Activated B cell treated with CpG ODN at 0.5 μM for 24 hours (primary cell): ENCODE measurements around the gene OR2T27. TPM values are rescaled to one million over a fixed set of nuclear protein-coding genes. Genes with fewer than 3 reads are reported as not detected.

Experiments used
- ATAC-seq: fragments of 200-7000 bp; cut with Tn5 transposase; one replicate; pipeline ENCODE4 v1.10.0; 2021; ENCODE audit warnings: low read depth, mild to moderate bottlenecking, moderate library complexity
- CTCF ChIA-PET: fragments of 350-600 bp; sonication (Branson Sonifier 250); formaldehyde crosslinking; loops from one replicate; lab custom pipeline; 2021; ENCODE audit warnings: antibody characterized with exemption; lab: Charles Lee
- POLR2A ChIA-PET: fragments of 350-600 bp; sonication (Branson Sonifier 250); formaldehyde crosslinking; loops from one replicate; lab custom pipeline; 2021; ENCODE audit warnings: antibody characterized with exemption; lab: Charles Lee
- DNase-seq: peaks from one replicate; pipeline ENCODE4 v3.0.0; 2022
- H3K27ac Mint-ChIP-seq: one replicate; pipeline ENCODE4 v1.8.0; 2020; ENCODE audit warnings: mixed read lengths
- H3K27me3 Mint-ChIP-seq: one replicate; pipeline ENCODE4 v1.8.0; 2021; ENCODE audit warnings: mixed read lengths
- H3K36me3 Mint-ChIP-seq: one replicate; pipeline ENCODE4 v1.8.0; 2021; ENCODE audit warnings: low read depth, mixed read lengths
- H3K4me1 Mint-ChIP-seq: one replicate; pipeline ENCODE4 v1.8.0; 2021; ENCODE audit warnings: mixed read lengths
- H3K4me3 Mint-ChIP-seq: one replicate; pipeline ENCODE4 v1.8.0; 2020; ENCODE audit warnings: mild to moderate bottlenecking, mixed read lengths
- H3K9me3 Mint-ChIP-seq: one replicate; pipeline ENCODE4 v1.8.0; 2020; ENCODE audit warnings: mixed read lengths
- CTCF ChIP-seq: fragments of 200-600 bp; IDR thresholded peaks from one replicate; pipeline ENCODE4 v1.8.0; 2022; ENCODE audit warnings: antibody characterized with exemption, mild to moderate bottlenecking
- intact Hi-C: fragments of 100-400 bp; cut with micrococcal nuclease; formaldehyde crosslinking; loops from one replicate; pipeline ENCODE4 v1.15.1; 2024
- total RNA-seq: library from RNA; stranded (reverse); gene quantifications from 2 replicates; pipeline ENCODE4 v1.2.3, GENCODE V29; 2022

The OR2T27 gene
- total RNA-seq, 1 donor from 2014 or later = not detected

- DNase-seq = no peak
- Mint-ChIP-seq H3K9me3 (no peaks in the 10 kb centered on the region), H3K4me1 (no peaks in the 10 kb centered on the region), H3K27me3 (no peaks in the 10 kb centered on the region), H3K27ac (no peak overlapping the region), H3K4me3 (no peak overlapping the region), H3K36me3 (no peaks in the 10 kb centered on the region)
- TF ChIP-seq CTCF = no peak
- no peak for ATAC-seq
- intact Hi-C loops = loop anchor here (10.0 kb wide), 1 partner anchor 677 kb away; no protein-coding TSS in a partner anchor
- ChIA-PET CTCF (interaction anchor here (1.2 to 2.7 kb wide), 3 partner anchors 11 to 208 kb away, joined by 3 to 7 read pairs (median 4); no protein-coding TSS in a partner anchor), POLR2A (no interaction called here)
Observed at GRCh38 chr1:248611883-248612414, 43.4 kb downstream of the OR2T27 start.

GRCh38 chr1:248610301-248610700 is 45.0 kb downstream of the OR2T27 start:
- H3K27me3 Mint-ChIP-seq = no peaks in the 10 kb centered on the region
- H3K4me1 Mint-ChIP-seq = no peaks in the 10 kb centered on the region
- ATAC-seq (no peak), DNase-seq (no peak)
- H3K36me3 Mint-ChIP-seq = no peaks in the 10 kb centered on the region
- POLR2A ChIA-PET = no interaction called here
- TF ChIP-seq CTCF = no peak
- CTCF ChIA-PET = interaction anchor here (1.2 kb wide), 2 partner anchors 195 to 197 kb away, joined by 3 read pairs; no protein-coding TSS in a partner anchor
- H3K9me3 Mint-ChIP-seq = no peaks in the 10 kb centered on the region
- no peak overlapping the region for H3K27ac Mint-ChIP-seq
- no peak overlapping the region for H3K4me3 Mint-ChIP-seq
- intact Hi-C loops = loop anchor here (10.0 kb wide), 1 partner anchor 676 kb away; no protein-coding TSS in a partner anchor

Other genes starting within 250 kb of the OR2T27 start
- gene OR2T2, start 209.9 kb downstream of the OR2T27 start, total RNA-seq = 3.2 and 4.1 TPM in 2 replicates
- 1.00 and 1.5 TPM in 2 replicates for gene OR2T3, start 182.2 kb downstream of the OR2T27 start, total RNA-seq
- gene OR2T5, start 166.9 kb downstream of the OR2T27 start, total RNA-seq = not detected in 2 replicates
- 0.59 and 1.00 TPM in 2 replicates for gene OR2G6, start 147.5 kb downstream of the OR2T27 start, total RNA-seq
- gene OR2T29, start 92.8 kb downstream of the OR2T27 start, total RNA-seq = 2.0 and 2.1 TPM in 2 replicates
- gene OR2T34, start 80.8 kb downstream of the OR2T27 start, total RNA-seq = 0.54 and 0.80 TPM in 2 replicates
- 1.4 and 3.1 TPM in 2 replicates for gene OR2T10, start 57.8 kb downstream of the OR2T27 start, total RNA-seq
- 1.7 and 4.3 TPM in 2 replicates for gene OR2T11, start 20.4 kb downstream of the OR2T27 start, total RNA-seq
- gene OR2T35, start 10.2 kb downstream of the OR2T27 start, total RNA-seq = 0.29 and 1.6 TPM in 2 replicates
- gene OR14I1, start 47.2 kb upstream of the OR2T27 start, total RNA-seq = not detected in 2 replicates
- not detected in 2 replicates for gene LYPD8, start 100.2 kb upstream of the OR2T27 start, total RNA-seq
- 26.3 and 27.3 TPM in 2 replicates for gene SH3BP5L, start 170.4 kb upstream of the OR2T27 start, total RNA-seq
- gene ZNF672, start 182.7 kb upstream of the OR2T27 start, total RNA-seq = 47.0 and 52.2 TPM in 2 replicates
- gene ZNF692, start 203.6 kb upstream of the OR2T27 start, total RNA-seq = 36.4 and 40.3 TPM in 2 replicates